EH (cell line): ENCODE measurements around the gene DPF3.

Source experiments
- DNase-seq: peaks from one replicate; pipeline ENCODE4 v3.0.0-alpha.2; 2015; ENCODE audit warnings: low read depth

Gene DPF3

GRCh38 chr14:72600551-72601330 lies 293.2 kb downstream of the DPF3 start:
- no peak for DNase-seq

- no peak for DNase-seq
These were observed 294.1 kb downstream of the DPF3 start for GRCh38 chr14:72599579-72600470.

GRCh38 chr14:72598306-72598705 lies 295.6 kb downstream of the DPF3 start:
- no peak for DNase-seq

GRCh38 chr14:72597252-72598233 lies 296.4 kb downstream of the DPF3 start:
- no peak for DNase-seq

GRCh38 chr14:72595152-72595862 lies 298.6 kb downstream of the DPF3 start:
- DNase-seq, result no peak

- no peak for DNase-seq
These were observed 299.6 kb downstream of the DPF3 start for GRCh38 chr14:72594099-72594901.

- no peak for DNase-seq
These were observed 302.5 kb downstream of the DPF3 start for GRCh38 chr14:72591391-72591790.

GRCh38 chr14:72590577-72590976 lies 303.3 kb downstream of the DPF3 start:
- no peak for DNase-seq

GRCh38 chr14:72589652-72590051 lies 304.2 kb downstream of the DPF3 start:
- no peak for DNase-seq

- DNase-seq, result no peak
These were observed 305.4 kb downstream of the DPF3 start for GRCh38 chr14:72588521-72588920.

- no peak for DNase-seq
These were observed 310.3 kb downstream of the DPF3 start for GRCh38 chr14:72583316-72584272.

- DNase-seq, result no peak
These were observed 311.3 kb downstream of the DPF3 start for GRCh38 chr14:72582582-72582981.

- DNase-seq, result no peak
These were observed 315.4 kb downstream of the DPF3 start for GRCh38 chr14:72578514-72578913.

GRCh38 chr14:72577521-72577920 lies 316.4 kb downstream of the DPF3 start:
- DNase-seq, result no peak

- DNase-seq, result no peak
These were observed 317.6 kb downstream of the DPF3 start for GRCh38 chr14:72576258-72576657.

- no peak for DNase-seq
These were observed 319.2 kb downstream of the DPF3 start for GRCh38 chr14:72574715-72575114.

GRCh38 chr14:72573725-72574417 lies 320.0 kb downstream of the DPF3 start:
- no peak for DNase-seq
